Smooth muscle cell of the brain vasculature (primary cell): ENCODE measurements around the gene CYFIP2.
"Not testable (repeated sequence)": the region's sequence is repeated elsewhere in the genome, so short reads cannot be mapped to it uniquely, and the experiment has no call there.

Experiments
- DNase-seq: peaks from one replicate; pipeline ENCODE4 v3.0.0-alpha.2; 2012; ENCODE audit warnings: low read depth, low spot score

Gene CYFIP2

DNA sequence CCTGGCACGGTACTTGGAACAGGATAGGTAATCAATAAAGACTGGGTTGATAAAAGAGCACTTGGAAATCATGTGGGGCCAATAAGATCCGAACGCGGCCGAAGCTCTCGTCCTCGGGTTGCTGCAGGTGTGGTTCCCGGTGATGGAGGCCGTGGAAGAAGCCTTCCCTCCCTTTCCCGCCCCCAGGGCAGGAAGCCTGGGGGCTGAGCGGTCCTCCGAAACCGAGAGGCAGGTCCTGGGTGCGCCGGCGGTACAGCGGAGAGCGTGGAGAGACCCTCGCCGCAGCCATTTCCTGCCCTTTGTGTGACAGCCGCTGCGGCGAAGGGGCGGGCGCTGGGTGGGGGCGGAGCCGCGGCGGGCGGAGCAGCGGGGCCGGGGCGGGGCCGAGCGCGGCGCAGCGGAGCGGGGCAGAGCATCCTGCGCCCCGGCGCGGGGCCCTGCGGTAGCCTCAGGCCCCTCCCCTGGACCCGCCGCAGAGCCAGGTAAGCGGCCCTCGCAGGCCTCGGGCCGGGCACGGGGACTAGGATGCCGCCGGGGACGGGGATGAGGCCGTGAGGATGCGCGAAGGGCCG, at the start of gene CYFIP2:
Gene CYFIP2 (plus strand): TSS at position 410 of the 572 bp plus-strand sequence. CDS start 19,239 bp downstream, outside the sequence.
- DNase-seq, result no peak

DNA sequence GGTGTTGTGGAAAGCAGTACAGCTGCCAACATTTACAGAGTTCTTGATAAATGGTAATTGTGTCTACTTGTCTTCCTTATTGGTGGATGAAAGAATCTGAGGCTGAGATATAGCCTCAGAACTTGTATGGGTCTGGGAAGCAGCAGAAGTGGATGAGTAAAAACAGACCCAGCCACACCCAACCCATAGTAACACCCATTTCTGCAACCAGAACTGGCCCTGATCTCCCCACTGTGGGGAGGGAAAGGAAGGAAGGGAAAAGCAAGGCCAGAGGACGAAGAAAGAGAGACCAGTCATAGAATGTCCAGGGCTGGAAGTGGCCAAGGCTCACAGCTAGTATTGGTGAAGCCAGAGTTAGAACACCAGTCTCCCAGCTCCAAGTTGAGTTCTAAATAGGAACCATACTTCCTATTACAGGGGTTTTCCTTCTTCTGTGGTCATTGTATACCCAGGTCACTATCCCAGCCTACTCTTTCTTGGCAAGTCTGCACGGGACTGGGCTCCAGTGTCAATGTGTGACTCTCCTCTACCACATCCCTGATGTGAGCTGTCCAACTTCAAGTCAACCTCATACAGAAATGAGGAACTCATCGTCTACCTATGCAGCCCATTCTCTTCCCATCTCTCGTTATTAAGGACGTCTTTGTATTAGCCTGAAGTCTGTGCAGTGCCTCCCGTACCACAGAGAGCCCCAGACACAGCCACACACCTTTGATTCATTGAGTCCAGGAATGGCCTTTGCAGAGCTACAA, 49.4 kb upstream of the CYFIP2 start:
- DNase-seq, result no peak

DNA sequence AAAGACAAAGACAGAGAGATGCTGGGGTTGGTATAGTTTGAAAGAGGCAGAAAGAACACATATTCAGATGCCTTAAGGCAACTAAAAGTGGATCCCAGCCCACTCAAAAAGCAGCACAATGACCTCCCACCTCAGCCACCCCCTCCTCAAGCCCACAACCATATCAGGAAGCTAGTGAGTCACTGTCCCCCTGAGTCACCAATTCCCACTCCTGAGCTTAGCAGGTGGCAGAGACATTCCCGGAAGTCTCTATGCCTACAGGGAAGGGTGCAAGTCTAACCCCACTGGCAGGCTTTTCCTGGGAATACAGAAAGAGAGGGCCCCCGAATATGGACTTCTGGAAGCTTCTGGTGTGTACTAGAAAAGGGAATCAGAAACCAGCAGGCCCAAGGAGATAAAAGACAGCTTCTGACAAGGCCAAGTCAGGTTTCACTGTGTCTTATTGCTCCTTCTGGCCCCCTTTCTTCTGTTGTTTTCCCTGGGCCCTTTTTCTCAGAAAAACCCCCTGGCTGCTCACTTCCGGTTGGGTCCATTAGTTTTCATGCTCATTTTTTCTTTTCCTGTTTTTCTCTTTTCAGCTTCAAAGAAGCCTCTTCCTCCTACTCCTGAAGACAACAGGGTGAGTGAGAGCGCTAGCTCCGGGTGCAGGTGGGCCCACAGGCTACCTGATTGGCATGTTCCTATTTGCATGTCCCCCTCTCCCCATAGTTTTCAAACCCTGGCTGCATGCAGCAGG, 48.5 kb upstream of the CYFIP2 start:
- DNase-seq, result no peak

DNA sequence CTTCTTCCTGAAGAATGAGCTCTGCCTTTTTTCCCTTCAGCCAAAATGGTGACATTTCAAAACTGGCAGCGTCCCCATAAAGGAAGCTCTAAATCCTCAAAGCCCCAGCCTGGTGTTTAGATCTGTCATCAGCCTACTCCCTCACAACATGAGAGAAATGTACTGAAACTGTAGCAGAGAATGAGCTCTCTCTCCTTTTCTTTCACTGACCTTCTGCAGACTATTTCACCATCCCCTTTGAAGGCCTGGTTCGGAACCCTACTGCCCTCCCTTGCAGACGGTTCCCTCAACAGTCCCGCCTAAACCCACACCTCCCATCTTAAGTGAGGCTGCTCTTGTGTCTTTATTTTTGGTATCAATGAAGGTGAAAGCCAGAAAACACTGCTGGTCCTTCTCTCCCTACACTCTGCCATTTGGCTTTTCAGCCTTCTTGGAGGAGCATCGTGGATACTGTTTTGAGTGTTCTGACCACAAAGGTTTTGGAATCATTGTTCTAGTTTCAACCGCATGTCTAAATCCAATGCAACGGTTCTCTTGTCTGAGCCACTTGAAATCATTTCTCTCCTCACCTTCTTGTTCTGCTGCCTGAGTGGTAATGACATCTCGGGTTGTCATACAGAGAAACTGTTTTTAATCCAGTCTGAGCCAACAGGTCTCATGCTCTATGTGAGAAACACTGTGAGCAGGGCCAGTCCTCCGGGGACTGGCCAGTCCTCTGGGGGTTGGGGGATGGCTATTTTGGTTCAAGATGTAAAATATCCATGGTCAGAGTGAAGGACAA, 46.2 kb upstream of the CYFIP2 start:
- no peak for DNase-seq

DNA sequence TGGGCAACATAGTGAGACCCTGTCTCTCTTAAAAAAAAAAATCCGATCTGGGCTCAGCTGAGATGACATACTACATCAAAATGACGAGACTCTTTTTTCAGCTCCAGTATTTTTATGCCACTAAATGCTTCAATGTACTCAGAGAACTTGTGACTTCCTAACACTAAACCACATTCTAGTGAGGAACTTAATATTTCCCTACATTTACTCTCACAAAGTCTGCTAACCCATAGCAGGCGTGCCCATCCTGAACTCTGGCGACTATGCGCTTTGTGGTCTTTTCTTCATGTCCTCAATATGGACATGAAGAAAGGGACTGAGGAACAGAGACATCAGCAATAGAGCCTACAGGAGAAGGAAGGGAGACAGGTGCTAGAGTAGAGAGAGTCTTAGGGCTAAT, 44.0 kb upstream of the CYFIP2 start:
- no peak for DNase-seq

DNA sequence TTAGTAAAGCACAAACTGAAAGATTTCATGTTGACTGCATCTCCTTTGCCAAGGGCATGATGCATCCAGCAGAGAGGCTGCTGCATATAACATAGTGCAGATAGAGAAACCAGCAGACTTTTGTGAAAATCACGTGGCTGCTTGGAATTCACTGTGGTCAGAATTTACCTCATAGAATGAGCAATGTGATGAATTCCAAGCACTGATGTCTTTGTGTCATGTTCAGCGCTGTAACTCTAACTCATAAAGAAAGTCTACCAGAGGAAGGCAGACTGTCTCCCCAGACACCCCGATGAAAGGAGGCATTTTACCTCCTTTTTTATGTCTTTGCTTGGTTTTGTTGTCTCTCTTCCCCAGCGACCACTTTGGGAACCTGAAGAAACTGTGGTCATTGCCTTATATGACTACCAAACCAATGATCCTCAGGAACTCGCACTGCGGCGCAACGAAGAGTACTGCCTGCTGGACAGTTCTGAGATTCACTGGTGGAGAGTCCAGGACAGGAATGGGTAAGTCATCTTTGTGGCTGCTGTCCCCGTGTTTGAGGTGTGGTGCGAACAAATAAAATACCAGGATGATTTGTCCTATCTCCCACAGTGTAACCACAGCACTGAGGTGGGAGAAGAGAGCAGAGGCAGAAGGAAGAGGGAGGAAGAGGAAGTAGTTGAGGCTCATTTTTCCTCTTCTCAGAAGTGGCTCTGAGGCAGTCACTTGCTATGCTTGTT, 43.3 kb upstream of the CYFIP2 start:
- DNase-seq, result no peak

DNA sequence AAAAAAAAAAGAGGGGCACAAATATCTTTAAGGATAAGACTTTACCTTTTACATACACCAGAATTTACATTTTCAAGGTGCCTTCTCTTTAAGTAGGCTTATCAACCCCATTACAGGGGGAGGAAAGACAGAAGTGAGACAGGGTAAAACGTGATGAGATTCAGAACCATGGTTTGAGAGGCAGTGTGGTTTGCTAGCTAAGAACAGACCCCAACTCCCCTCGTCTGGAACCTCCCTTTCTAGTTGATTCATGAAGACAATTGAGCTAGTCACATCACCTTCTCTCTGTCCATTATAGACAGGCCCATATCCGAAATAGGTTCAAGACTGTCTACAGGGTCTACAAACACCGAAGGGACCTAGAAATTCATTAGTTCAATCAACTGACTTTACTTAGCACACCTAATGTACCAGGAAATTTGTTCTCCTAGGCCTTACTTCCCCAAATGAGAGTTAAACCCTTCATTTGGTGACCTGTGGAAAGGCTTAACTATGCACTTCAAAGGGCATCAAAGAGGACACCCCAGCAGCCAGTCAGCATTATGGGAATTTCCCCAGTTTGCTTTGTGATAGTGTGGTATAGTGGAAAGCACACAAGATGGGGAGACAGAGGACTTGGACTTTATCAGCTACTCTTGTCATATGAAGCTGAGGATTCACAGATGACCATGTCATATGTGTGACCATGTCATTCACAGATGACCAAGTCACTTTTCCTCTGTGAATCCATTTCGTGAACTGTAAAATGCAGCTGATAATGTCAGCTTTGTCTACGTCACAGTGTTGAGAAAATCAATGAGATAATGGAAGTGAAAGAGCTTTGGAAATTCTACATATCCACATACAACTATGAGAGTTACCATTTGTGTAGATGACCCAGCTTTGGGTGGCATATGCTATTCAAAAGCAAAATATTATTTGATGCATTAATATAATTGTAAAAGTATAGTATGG, 40.2 kb upstream of the CYFIP2 start:
- DNase-seq, result no peak

DNA sequence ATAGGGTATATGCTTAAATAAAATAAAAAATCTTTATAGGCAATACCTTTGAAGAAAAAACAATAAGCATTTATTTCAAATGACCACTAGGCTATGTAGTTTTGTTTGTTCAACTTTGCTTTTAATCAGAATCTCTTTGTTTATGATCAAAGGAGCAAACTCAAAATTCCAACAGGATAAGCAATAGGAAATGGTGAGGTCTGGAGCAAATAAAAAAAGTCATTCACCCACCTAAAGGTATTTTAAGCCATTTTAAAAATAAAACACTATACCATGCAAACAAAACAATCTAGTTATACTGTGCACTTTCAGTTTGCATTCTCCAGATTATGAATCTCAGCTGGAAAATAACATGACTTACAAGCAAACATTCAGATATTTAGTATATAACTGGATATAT, 35.3 kb upstream of the CYFIP2 start:
- no peak for DNase-seq

DNA sequence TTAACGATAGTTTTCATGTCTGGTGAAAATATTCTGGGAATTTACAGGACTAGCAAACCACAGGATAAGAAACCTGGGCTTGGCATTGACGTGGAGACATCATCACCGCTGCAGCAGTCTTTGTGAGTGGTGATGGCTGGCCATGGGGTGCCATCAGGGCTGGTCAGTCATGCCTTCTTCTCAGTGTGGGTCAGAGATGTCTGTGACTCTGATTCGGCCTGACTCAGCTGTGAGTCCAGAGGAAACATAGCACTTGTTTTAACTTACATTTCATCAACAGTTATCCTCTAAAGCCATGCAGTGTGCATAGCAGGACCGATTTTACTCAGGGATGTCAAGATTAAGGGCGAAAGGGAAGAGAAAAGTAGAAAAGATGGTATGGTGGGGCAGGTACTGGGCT, 33.2 kb upstream of the CYFIP2 start:
- no peak for DNase-seq

DNA sequence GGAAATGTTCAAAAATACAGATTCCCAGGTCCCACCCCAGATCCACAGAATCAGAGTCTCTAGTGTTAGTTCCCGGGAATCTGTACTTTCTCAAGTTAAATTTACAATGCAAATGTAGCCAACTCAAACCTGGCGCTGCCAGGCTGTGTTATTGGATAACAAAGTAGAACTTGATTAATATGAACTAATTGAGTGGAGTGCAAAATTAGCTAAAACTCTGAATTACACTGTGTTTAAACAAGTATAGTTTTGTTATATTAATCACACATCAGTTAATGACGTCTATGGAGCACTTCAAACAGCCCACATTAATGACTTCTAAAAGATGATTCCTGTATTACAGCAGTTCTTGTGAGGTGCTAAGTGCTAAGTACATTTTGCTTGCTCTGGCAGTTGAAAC, 32.4 kb upstream of the CYFIP2 start:
- no peak for DNase-seq

DNA sequence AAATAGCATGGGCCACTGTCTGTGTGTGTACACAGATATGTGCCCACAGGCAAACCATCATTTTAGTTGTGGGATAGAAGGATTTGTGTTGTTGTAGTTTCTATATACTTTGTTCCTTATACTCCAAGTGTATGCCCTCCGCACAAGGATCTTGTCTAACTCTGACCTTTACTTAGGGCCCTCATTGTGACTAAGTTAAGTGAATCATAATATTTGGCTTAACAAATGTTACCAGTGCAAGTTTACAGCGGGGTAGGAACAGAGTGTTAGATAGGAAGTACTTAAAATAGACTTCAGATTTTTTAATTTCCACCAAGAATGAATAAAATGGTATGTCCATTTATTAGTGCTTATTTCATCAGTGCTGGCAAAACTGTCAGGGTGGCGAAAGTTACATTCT, 29.5 kb upstream of the CYFIP2 start:
- no peak for DNase-seq

DNA sequence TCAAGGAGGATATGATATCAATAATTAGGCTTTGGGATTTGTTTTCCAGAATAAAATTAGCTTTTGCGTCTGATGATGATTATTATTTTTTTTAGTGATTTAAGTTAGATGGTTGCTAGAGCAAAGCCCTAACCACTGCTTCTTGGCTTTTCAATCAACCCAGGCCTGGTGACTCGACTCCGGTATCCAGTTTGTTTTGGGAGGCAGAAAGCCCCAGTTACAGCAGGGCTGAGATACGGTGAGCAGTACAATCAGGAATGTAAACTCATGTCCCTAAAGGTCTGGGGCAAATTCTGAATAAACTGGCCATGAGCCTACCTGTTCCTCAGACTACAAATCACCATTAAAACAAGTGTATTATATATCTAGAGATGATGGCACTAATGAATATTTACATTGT, 24.4 kb upstream of the CYFIP2 start:
- no peak for DNase-seq

DNA sequence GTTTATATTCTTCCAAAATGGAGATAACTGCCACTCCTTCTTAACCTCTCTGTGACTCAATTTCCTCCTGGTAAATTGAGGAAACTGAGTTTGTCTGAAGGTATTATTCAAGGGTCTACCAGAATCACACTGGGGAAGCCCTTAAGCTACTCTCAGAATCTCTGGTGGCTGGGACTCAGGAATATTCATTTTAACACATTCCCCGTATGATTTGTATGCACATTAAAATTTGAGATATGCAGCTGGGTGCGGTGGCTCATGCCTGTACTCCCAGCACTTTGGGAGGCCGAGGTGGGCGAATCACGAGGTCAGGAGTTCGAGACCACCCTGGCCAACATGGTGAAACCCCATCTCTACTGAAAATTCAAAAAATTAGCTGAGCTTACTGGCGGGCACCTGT, 21.2 kb upstream of the CYFIP2 start:
- not testable (repeated sequence) for DNase-seq

DNA sequence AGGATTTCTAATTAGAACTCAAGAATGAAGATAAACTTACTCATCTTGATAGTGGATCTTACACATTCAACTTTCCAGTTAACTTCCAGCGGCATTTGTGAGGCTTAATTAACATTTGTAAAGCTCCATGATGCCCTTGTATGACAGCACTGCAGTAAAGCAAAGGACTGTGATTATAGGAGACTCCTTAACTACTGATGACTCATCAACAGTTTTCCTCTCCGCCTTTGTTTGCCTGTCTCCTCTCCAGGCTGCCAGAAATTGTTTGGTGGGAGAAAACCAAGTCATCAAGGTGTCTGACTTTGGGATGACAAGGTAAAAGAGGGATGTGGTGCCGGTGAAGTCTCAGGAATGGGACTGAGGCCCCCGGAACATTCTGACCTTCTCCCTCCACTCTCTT, 20.4 kb upstream of the CYFIP2 start:
- no peak for DNase-seq

DNA sequence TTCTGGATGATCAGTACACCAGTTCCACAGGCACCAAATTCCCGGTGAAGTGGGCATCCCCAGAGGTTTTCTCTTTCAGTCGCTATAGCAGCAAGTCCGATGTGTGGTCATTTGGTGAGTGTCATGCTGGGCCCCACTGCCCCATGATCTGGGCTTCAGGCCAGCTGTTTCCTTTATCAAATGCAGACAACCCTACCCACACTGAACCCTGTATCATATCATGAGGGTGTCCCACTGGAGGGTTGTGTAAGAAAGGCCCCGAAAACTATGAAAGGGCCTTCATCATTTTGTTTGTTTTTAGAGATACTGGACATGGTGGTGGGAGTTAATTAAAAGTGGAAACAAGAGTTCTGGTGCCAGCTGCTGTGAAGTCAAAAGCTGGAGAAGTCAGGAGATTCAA, 20.0 kb upstream of the CYFIP2 start:
- no peak for DNase-seq

DNA sequence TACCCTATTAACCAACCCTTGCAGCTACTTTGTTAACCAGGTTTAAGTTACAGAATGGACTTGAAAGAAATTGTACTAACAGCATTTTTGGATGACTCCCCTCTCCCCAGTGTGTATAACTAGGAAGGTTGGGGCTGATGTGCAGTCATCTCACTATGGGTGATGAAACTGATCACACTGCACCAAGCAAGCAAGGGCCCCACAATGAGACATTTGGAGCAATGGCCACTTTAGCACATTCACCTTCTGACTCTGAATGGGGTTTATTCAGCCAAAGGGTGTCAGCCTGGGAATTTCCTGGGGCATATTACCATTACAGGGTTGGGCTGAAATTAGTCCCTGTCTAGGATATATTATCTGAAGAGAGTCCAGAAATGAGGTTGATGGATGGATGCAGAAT, 18.7 kb upstream of the CYFIP2 start:
- DNase-seq, result no peak

DNA sequence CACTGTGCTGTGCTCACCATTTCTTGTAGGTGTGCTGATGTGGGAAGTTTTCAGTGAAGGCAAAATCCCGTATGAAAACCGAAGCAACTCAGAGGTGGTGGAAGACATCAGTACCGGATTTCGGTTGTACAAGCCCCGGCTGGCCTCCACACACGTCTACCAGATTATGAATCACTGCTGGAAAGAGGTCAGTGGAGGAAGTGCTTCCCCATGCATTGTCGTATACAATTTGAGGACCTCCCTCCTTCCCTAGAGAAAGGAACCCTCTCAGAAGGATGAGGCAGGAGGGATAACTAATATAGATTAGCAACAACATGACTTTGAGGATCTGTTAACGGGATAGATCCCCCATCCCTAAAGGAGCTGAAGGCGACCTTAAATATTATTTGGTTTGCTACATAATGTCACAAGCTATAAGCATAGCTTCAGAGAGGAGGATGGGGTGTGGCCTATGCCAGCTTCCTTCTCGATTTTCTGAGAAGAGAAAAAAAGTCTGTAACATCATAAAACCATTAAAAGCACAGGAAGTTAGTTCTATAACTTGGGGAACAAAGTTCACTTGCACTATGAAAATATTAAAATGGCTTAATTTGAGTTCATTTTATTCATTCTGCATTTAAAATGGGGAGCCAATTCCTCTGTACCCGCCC, 17.0 kb upstream of the CYFIP2 start:
- DNase-seq, result no peak

DNA sequence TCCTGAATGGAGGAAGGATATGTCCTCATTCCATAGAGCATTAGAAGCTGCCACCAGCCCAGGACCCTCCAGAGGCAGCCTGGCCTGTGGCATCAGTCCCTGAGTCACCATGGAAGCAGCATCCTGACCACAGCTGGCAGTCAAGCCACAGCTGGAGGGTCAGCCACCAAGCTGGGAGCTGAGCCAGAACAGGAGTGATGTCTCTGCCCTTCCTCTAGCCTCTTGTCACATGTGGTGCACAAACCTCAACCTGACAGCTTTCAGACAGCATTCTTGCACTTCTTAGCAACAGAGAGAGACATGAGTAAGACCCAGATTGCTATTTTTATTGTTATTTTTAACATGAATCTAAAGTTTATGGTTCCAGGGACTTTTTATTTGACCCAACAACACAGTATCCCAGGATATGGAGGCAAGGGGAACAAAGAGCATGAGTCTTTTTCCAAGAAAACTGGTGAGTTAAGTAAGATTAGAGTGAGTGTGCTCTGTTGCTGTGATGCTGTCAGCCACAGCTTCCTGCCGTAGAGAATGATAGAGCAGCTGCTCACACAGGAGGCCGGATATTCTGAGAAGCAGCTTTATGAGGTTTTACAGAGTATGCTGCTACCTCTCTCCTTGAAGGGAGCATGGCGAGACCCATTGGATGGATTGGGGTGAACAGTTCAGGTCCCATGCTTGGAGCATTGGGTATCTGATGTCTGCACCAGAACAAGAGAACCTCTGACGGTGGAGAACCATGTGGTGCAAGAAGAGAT, 13.0 kb upstream of the CYFIP2 start:
- DNase-seq, result no peak

DNA sequence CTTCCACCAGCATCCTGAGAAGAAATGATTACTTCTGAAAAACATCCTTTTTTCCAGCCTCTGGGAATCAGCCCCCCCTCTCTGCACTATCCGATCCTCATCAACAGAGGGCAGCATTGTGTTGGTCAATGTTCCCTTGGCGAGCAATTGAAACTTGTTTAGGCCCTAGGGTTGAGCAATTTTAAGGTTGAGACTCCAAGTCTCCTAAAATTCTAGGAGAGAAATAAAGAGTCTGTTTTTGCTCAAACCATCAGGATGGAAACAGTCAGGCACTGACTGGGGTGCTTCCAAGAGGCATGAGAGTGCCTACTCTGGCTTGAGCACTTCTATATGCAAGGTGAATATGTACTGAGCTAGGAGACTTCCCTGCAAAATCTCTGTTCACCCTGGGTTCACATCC, 12.4 kb upstream of the CYFIP2 start:
- DNase-seq, result no peak
